AG10803 (cell line): ENCODE data around the gene IFT25.

Experiments
- DNase-seq: peaks from one replicate; pipeline ENCODE4 v3.0.0; 2010; ENCODE audit warnings: low read depth
- H3K4me3 ChIP-seq: 2 replicates; pipeline ENCODE4 v1.5.1; 2011; ENCODE audit warnings: mild to moderate bottlenecking, low read length, control low read depth
- CTCF ChIP-seq: conservative IDR thresholded peaks from 2 replicates; pipeline ENCODE4 v1.5.1; 2011; ENCODE audit warnings: mild to moderate bottlenecking, low read length, control low read depth, inconsistent platforms

Gene IFT25

GRCh38 chr1:53938136-53938830 is 7.2 kb downstream of the IFT25 start:
- H3K4me3 ChIP-seq: no peak overlapping the region
- TF ChIP-seq CTCF: no peak
- DNase-seq: no peak

- no peak for TF ChIP-seq CTCF
- no peak for DNase-seq
- H3K4me3 ChIP-seq: no peak overlapping the region
These were observed 9.1 kb downstream of the IFT25 start for GRCh38 chr1:53936430-53936829.

- no peak for DNase-seq
- TF ChIP-seq CTCF: no peak
- H3K4me3 ChIP-seq: no peak overlapping the region
These were observed 11.2 kb downstream of the IFT25 start for GRCh38 chr1:53934170-53934765.

GRCh38 chr1:53931523-53931922 is 14.0 kb downstream of the IFT25 start:
- TF ChIP-seq CTCF: no peak
- DNase-seq: no peak
- no peak overlapping the region for H3K4me3 ChIP-seq

- H3K4me3 ChIP-seq: no peak overlapping the region
- no peak for TF ChIP-seq CTCF
- no peak for DNase-seq
These were observed 14.6 kb downstream of the IFT25 start for GRCh38 chr1:53930932-53931331.

- H3K4me3 ChIP-seq: no peak overlapping the region
- no peak for DNase-seq
- no peak for TF ChIP-seq CTCF
These were observed 16.1 kb downstream of the IFT25 start for GRCh38 chr1:53929246-53929960.
